Measurements from ENCODE around the gene TMEM184B.

GRCh38 chr22:38286915-38287669, 14.3 kb upstream of the TMEM184B start:
- no peak for TF ChIP-seq CTCF (IDR thresholded peaks at IDR 0.05)
- no peak for TF ChIP-seq POLR2A (IDR thresholded peaks at IDR 0.05)
